A549 (cell line): Measurements from ENCODE around the gene KIAA0753.

Source experiments
- EHMT2 ChIP-seq: fragments of 200-600 bp; sonication (generic); IDR thresholded peaks from 2 replicates; pipeline ENCODE4 v1.6.1; 2016; ENCODE audit warnings: antibody characterized with exemption, low read depth, mild to moderate bottlenecking, moderate library complexity
- JUN ChIP-seq, 2 experiments: fragments of >200 bp; sonication (Bioruptor Twin); formaldehyde crosslinking; IDR thresholded peaks; 2 replicates in 1 of 2; 3 replicates in 1 of 2; pipeline ENCODE4 v1.6.1; 2016 to 2017
- RFX5 ChIP-seq: fragments of 450-650 bp; IDR thresholded peaks from 2 replicates; pipeline ENCODE4 v1.7.1; 2014; ENCODE audit warnings: antibody characterized with exemption, mild to moderate bottlenecking, moderate library complexity
- TF ChIP-seq, protein P1 (sequence below): fragments of >200 bp; sonication (Bioruptor Twin); formaldehyde crosslinking; IDR thresholded peaks from 3 replicates; pipeline ENCODE4 v1.5.1; 2016
- TF ChIP-seq, protein P2 (sequence below): fragments of >200 bp; sonication (Bioruptor Twin); formaldehyde crosslinking; IDR thresholded peaks from 2 replicates; pipeline ENCODE4 v1.6.1; 2016
- TF ChIP-seq, protein P3 (sequence below): fragments of 450-650 bp; IDR thresholded peaks from 2 replicates; pipeline ENCODE4 v1.6.1; 2014; ENCODE audit warnings: antibody characterized with exemption
- TF ChIP-seq, protein P4 (sequence below): fragments of >200 bp; sonication (Bioruptor Twin); formaldehyde crosslinking; IDR thresholded peaks from 3 replicates; pipeline ENCODE4 v1.6.1; 2016
- TF ChIP-seq, protein P5 (sequence below): IDR thresholded peaks from 2 replicates; pipeline ENCODE4 v1.6.1; 2012
- TF ChIP-seq, protein P6 (sequence below): IDR thresholded peaks from 2 replicates; pipeline ENCODE4 v1.6.1; 2012; ENCODE audit warnings: low read depth, borderline replicate concordance

DNA sequence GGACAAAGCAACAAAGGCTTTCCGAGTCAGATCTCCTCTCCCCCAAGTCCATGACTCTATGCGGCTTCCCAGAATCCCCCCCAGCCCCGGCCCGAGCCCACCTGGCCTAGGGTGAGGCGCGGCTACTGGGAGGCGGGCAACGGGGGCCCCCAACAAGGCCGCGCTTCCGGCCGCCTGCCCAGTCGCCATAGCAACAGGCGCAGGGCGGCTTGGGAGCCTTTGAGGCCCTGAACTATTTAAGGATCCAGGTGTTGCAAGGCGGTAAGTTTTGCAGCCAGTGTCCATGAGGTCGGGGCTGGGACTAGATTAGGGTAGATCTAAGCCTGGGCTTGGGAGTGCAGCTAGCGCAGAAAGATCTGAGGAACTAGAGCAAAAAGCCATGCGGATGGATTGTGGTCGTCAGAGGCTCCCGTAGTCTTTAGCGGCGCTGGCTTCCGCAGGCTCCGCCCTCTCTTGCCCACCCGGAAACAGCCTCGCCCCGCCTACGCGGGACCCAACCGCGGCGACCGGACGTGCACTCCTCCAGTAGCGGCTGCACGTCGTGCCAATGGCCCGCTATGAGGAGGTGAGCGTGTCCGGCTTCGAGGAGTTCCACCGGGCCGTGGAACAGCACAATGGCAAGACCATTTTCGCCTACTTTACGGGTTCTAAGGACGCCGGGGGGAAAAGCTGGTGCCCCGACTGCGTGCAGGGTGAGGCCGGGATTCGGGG lies at the start of gene KIAA0753, which contains the start of gene TXNDC17:
- TF ChIP-seq, protein P1, sequence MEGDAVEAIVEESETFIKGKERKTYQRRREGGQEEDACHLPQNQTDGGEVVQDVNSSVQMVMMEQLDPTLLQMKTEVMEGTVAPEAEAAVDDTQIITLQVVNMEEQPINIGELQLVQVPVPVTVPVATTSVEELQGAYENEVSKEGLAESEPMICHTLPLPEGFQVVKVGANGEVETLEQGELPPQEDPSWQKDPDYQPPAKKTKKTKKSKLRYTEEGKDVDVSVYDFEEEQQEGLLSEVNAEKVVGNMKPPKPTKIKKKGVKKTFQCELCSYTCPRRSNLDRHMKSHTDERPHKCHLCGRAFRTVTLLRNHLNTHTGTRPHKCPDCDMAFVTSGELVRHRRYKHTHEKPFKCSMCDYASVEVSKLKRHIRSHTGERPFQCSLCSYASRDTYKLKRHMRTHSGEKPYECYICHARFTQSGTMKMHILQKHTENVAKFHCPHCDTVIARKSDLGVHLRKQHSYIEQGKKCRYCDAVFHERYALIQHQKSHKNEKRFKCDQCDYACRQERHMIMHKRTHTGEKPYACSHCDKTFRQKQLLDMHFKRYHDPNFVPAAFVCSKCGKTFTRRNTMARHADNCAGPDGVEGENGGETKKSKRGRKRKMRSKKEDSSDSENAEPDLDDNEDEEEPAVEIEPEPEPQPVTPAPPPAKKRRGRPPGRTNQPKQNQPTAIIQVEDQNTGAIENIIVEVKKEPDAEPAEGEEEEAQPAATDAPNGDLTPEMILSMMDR, result no peak
- TF ChIP-seq, protein P2, sequence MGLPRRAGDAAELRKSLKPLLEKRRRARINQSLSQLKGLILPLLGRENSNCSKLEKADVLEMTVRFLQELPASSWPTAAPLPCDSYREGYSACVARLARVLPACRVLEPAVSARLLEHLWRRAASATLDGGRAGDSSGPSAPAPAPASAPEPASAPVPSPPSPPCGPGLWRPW, result no peak
- TF ChIP-seq, protein P3, sequence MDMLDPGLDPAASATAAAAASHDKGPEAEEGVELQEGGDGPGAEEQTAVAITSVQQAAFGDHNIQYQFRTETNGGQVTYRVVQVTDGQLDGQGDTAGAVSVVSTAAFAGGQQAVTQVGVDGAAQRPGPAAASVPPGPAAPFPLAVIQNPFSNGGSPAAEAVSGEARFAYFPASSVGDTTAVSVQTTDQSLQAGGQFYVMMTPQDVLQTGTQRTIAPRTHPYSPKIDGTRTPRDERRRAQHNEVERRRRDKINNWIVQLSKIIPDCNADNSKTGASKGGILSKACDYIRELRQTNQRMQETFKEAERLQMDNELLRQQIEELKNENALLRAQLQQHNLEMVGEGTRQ, result no peak
- TF ChIP-seq, protein P4, sequence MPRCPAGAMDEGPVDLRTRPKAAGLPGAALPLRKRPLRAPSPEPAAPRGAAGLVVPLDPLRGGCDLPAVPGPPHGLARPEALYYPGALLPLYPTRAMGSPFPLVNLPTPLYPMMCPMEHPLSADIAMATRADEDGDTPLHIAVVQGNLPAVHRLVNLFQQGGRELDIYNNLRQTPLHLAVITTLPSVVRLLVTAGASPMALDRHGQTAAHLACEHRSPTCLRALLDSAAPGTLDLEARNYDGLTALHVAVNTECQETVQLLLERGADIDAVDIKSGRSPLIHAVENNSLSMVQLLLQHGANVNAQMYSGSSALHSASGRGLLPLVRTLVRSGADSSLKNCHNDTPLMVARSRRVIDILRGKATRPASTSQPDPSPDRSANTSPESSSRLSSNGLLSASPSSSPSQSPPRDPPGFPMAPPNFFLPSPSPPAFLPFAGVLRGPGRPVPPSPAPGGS, result peak; percentile 93; the same call in 2 of the 3 replicates
- TF ChIP-seq, protein P5, sequence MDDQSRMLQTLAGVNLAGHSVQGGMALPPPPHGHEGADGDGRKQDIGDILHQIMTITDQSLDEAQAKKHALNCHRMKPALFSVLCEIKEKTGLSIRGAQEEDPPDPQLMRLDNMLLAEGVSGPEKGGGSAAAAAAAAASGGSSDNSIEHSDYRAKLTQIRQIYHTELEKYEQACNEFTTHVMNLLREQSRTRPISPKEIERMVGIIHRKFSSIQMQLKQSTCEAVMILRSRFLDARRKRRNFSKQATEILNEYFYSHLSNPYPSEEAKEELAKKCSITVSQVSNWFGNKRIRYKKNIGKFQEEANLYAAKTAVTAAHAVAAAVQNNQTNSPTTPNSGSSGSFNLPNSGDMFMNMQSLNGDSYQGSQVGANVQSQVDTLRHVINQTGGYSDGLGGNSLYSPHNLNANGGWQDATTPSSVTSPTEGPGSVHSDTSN, result peak; percentile 36
- TF ChIP-seq, protein P6, sequence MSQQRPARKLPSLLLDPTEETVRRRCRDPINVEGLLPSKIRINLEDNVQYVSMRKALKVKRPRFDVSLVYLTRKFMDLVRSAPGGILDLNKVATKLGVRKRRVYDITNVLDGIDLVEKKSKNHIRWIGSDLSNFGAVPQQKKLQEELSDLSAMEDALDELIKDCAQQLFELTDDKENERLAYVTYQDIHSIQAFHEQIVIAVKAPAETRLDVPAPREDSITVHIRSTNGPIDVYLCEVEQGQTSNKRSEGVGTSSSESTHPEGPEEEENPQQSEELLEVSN, result peak; percentile 67
- TF ChIP-seq JUN (IDR thresholded peaks at IDR 0.05), result peak; percentile 81 to 90; a peak in 4 of 5 replicates
- peak; percentile 63 for TF ChIP-seq RFX5
- TF ChIP-seq EHMT2, result no peak
